SK-N-SH (cell line): ENCODE results near the gene PRICKLE2.

Experiments
- CTCF ChIP-seq: fragments of 200-600 bp; sonication (generic); IDR thresholded peaks from 2 replicates; pipeline ENCODE4 v1.6.1; 2017; ENCODE audit warnings: antibody characterized with exemption, mild to moderate bottlenecking, moderate library complexity
- SIN3A ChIP-seq: IDR thresholded peaks from 2 replicates; pipeline ENCODE4 v1.6.1; 2012; ENCODE audit warnings: low read depth, mild to moderate bottlenecking, low read length, moderate library complexity, borderline replicate concordance

GRCh38 chr3:64145438-64145837, 79.8 kb downstream of the PRICKLE2 start:
- TF ChIP-seq SIN3A (no peak), CTCF (no peak)
